GM23338 (cell line): ENCODE data around the gene AIF1L. TPM values are rescaled to one million over a fixed set of nuclear protein-coding genes. Genes with fewer than 3 reads are reported as not detected.
A peak's percentile ranks its signal among the peaks of the same experiment; 100 is the strongest.

Source experiments
- ATAC-seq: fragments of 200-7000 bp; cut with Tn5 transposase; 3 replicates; pipeline ENCODE4 v1.9.1; 2020
- DNase-seq: peaks from one replicate; pipeline ENCODE4 v3.0.0-alpha.2; 2015; ENCODE audit warnings: low spot score
- H2AFZ ChIP-seq: fragments of 200-600 bp; sonication (generic); 2 replicates; pipeline ENCODE4 v1.8.0; 2016; ENCODE audit warnings: antibody characterized with exemption, mild to moderate bottlenecking, moderate library complexity
- H3F3A ChIP-seq: fragments of 200-600 bp; sonication (generic); replicated peaks from 2 replicates; pipeline ENCODE4 v1.8.0; 2017; ENCODE audit warnings: antibody characterized with exemption, mixed run types, low read depth
- H3K27ac ChIP-seq: fragments of 200-600 bp; sonication (generic); 2 replicates; pipeline ENCODE4 v1.6.1; 2016; ENCODE audit warnings: low read depth
- H3K27me3 ChIP-seq: fragments of 200-600 bp; sonication (generic); 2 replicates; pipeline ENCODE4 v1.8.0; 2016; ENCODE audit warnings: mild to moderate bottlenecking, mixed run types, moderate library complexity; ENCODE audit not compliant: insufficient read depth
- H3K36me3 ChIP-seq: fragments of 200-600 bp; sonication (generic); 2 replicates; pipeline ENCODE4 v1.8.0; 2016; ENCODE audit warnings: mild to moderate bottlenecking; ENCODE audit not compliant: insufficient read depth
- H3K4me1 ChIP-seq: fragments of 200-600 bp; sonication (generic); 2 replicates; pipeline ENCODE4 v1.8.0; 2016; ENCODE audit warnings: mild to moderate bottlenecking, moderate library complexity; ENCODE audit not compliant: insufficient read depth
- H3K4me2 ChIP-seq: fragments of 200-600 bp; sonication (generic); 2 replicates; pipeline ENCODE4 v1.7.1; 2017; ENCODE audit warnings: mixed run types
- H3K4me3 ChIP-seq: fragments of 200-600 bp; sonication (generic); 2 replicates; pipeline ENCODE4 v1.6.1; 2016; ENCODE audit warnings: mixed run types
- H3K79me2 ChIP-seq: fragments of 200-600 bp; sonication (generic); replicated peaks from 2 replicates; pipeline ENCODE4 v1.8.0; 2017; ENCODE audit warnings: mild to moderate bottlenecking; ENCODE audit not compliant: insufficient read depth
- H3K9me2 ChIP-seq: fragments of 200-600 bp; sonication (generic); 2 replicates; pipeline ENCODE4 v1.8.0; 2017; ENCODE audit not compliant: insufficient read depth
- H4K20me1 ChIP-seq: fragments of 200-600 bp; sonication (generic); replicated peaks from 2 replicates; pipeline ENCODE4 v1.8.0; 2017; ENCODE audit warnings: mild to moderate bottlenecking; ENCODE audit not compliant: insufficient read depth
- H3K27ac Mint-ChIP-seq: 2 replicates; pipeline ENCODE4 v1.8.0; 2020; ENCODE audit warnings: inconsistent platforms, mild to moderate bottlenecking, moderate library complexity, mixed read lengths
- H3K27me3 Mint-ChIP-seq: 3 replicates; pipeline ENCODE4 v1.8.0; 2022; ENCODE audit warnings: low read depth, mild to moderate bottlenecking, moderate library complexity, mixed read lengths, inconsistent platforms; ENCODE audit not compliant: insufficient read depth, poor library complexity
- H3K36me3 Mint-ChIP-seq: 3 replicates; pipeline ENCODE4 v1.8.0; 2021; ENCODE audit warnings: low read depth, mild to moderate bottlenecking, inconsistent platforms, moderate library complexity, mixed read lengths
- H3K4me1 Mint-ChIP-seq: 3 replicates; pipeline ENCODE4 v1.8.0; 2020; ENCODE audit warnings: mild to moderate bottlenecking, inconsistent platforms, mixed read lengths
- H3K4me3 Mint-ChIP-seq: 3 replicates; pipeline ENCODE4 v1.8.0; 2021; ENCODE audit warnings: moderate library complexity, mild to moderate bottlenecking, inconsistent platforms, mixed read lengths
- H3K9me3 Mint-ChIP-seq: 3 replicates; pipeline ENCODE4 v1.8.0; 2020; ENCODE audit warnings: moderate library complexity, mild to moderate bottlenecking, inconsistent platforms, mixed read lengths
- NANOG ChIP-seq: IDR thresholded peaks from 2 replicates; pipeline ENCODE4 v1.6.1; 2016; ENCODE audit warnings: antibody characterized with exemption, borderline replicate concordance
- POLR2AphosphoS5 ChIP-seq: IDR thresholded peaks from 2 replicates; pipeline ENCODE4 v1.6.1; 2016; ENCODE audit warnings: antibody characterized with exemption, low read depth
- STAT1 ChIP-seq: IDR thresholded peaks from one replicate; pipeline ENCODE4 v1.6.1; 2016; ENCODE audit warnings: antibody characterized with exemption; ENCODE audit not compliant: unreplicated experiment
- long read RNA-seq: library from polyadenylated mRNA; unstranded; transcript quantifications from one replicate; pipeline ENCODE4 v2.0.0, GENCODE V29; 2020; ENCODE audit not compliant: unreplicated experiment
- polyA plus RNA-seq: library from polyadenylated mRNA; unstranded; fragments of >200 nt; fragmentation: Nextera tagmentation; extraction: Ambion mirVana; gene quantifications from 2 replicates; pipeline ENCODE4 v1.2.1, GENCODE V29; 2016
- total RNA-seq: library from RNA; depleted of rRNA; stranded (reverse); fragments of >200 nt; shearing (Covaris generic); gene quantifications from 2 replicates; pipeline ENCODE4 v1.2.3, GENCODE V29; 2014; rRNA removed
- TF ChIP-seq, protein P1 (sequence below), 2 experiments: fragments of 200-600 bp in 1 of 2; sonication (generic) in 1 of 2; conservative IDR thresholded peaks; 2 replicates each; pipeline versions ENCODE4 v1.5.1 to v1.6.1; 2016 to 2017; ENCODE audit warnings: antibody characterized with exemption in 2 of 2, low read depth in 2 of 2, mild to moderate bottlenecking in 2 of 2, moderate library complexity in 1 of 2

AIF1L gene
- total RNA-seq (82.6 and 87.8 TPM in 2 replicates), polyA plus RNA-seq (75.8 and 76.4 TPM in 2 replicates)
- long read RNA-seq, transcript AIF1L-201 (6 exons, 3,364 nt) = major isoform, 93 of 115 reads
- long read RNA-seq, transcript AIF1L-208 (6 exons, 3,398 nt) = minor isoform, 5 of 115 reads
- long read RNA-seq, partial matches to known transcripts = 10 of 115 reads
- long read RNA-seq, other reads (novel, unspliced or antisense) = 7 of 115 reads

DNA sequence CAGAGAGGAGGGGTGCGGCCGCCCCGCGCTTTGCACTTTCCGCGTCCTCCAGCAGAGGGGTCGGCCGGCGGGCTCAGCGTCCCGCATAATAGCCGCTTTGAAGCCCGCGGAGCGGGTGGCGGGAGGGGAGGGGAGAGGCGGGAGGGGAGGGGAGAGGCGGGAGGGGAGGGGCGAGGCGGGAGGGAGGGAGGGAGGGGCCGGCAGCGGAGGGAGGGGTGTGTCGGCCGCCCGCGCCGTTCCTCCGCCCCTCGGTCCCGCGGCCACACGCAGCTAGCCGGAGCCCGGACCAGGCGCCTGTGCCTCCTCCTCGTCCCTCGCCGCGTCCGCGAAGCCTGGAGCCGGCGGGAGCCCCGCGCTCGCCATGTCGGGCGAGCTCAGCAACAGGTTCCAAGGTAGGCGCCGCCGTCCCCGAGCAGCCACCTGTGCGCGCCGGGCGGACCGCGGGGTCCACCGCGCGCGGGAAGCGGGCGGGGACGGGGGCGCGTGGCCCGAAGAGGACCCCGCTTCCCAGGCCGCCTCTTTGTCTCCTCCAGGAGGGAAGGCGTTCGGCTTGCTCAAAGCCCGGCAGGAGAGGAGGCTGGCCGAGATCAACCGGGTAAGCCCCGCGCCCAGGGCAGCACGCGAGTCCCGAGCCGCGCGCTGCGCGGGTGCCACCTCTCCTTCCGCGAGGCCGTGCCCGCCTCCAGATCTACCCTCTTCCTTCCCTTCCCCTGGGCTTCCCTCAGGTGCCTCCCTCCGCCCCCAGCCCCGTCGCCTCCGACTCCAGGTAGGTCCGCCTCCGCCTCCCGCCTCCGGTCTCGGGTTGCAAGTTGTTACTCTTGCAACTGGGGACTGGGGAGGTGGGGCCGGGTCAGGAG, at the start of gene AIF1L:
AIF1L (plus strand) TSS at position 263 of the 857 bp plus-strand sequence; CDS start at position 362, 99 bp downstream.
- peaks cover 38% of the 10 kb centered on the region for H3K4me1 ChIP-seq
- H3K79me2 ChIP-seq = peaks cover 20% of the 10 kb centered on the region
- peak within 1 kb of the TSS; percentile 85 for H3K4me3 ChIP-seq
- H3K9me2 ChIP-seq = no peaks in the 10 kb centered on the region
- H3K27ac ChIP-seq = peak within 1 kb of the TSS; percentile 88
- peak; percentile 76 for TF ChIP-seq POLR2AphosphoS5
- TF ChIP-seq, protein P1, sequence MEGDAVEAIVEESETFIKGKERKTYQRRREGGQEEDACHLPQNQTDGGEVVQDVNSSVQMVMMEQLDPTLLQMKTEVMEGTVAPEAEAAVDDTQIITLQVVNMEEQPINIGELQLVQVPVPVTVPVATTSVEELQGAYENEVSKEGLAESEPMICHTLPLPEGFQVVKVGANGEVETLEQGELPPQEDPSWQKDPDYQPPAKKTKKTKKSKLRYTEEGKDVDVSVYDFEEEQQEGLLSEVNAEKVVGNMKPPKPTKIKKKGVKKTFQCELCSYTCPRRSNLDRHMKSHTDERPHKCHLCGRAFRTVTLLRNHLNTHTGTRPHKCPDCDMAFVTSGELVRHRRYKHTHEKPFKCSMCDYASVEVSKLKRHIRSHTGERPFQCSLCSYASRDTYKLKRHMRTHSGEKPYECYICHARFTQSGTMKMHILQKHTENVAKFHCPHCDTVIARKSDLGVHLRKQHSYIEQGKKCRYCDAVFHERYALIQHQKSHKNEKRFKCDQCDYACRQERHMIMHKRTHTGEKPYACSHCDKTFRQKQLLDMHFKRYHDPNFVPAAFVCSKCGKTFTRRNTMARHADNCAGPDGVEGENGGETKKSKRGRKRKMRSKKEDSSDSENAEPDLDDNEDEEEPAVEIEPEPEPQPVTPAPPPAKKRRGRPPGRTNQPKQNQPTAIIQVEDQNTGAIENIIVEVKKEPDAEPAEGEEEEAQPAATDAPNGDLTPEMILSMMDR (conservative IDR thresholded peaks at IDR 0.05; ENCODE audit: low read depth in 2 of 2) = peak; percentile 18 to 24; a peak in 1 of 4 replicates
- TF ChIP-seq STAT1 = no peak
- TF ChIP-seq NANOG = no peak
- peak within 1 kb of the TSS; percentile 69; the same call in 1 of the 2 replicates for H3K27ac Mint-ChIP-seq
- H3K27me3 ChIP-seq = no peaks in the 10 kb centered on the region
- H3K9me3 Mint-ChIP-seq = no peaks in the 10 kb centered on the region
- peak within 1 kb of the TSS; percentile 81 for H3K4me2 ChIP-seq
- H2AFZ ChIP-seq = peak within 1 kb of the TSS; percentile 80; the same call in 1 of the 2 replicates
- peak; percentile 76 for ATAC-seq
- no peaks in the 10 kb centered on the region for H3K36me3 ChIP-seq
- peaks cover 12% of the 10 kb centered on the region for H3K27me3 Mint-ChIP-seq
- peaks cover 34% of the 10 kb centered on the region for H3K36me3 Mint-ChIP-seq
- peaks cover 45% of the 10 kb centered on the region for H3K4me1 Mint-ChIP-seq
- H4K20me1 ChIP-seq = no peaks in the 10 kb centered on the region; the same call in 1 of the 2 replicates
- peaks cover 9% of the 10 kb centered on the region; the same call in 1 of the 2 replicates for H3F3A ChIP-seq
- DNase-seq = peak; percentile 96
- peak within 1 kb of the TSS; percentile 75 for H3K4me3 Mint-ChIP-seq

DNA sequence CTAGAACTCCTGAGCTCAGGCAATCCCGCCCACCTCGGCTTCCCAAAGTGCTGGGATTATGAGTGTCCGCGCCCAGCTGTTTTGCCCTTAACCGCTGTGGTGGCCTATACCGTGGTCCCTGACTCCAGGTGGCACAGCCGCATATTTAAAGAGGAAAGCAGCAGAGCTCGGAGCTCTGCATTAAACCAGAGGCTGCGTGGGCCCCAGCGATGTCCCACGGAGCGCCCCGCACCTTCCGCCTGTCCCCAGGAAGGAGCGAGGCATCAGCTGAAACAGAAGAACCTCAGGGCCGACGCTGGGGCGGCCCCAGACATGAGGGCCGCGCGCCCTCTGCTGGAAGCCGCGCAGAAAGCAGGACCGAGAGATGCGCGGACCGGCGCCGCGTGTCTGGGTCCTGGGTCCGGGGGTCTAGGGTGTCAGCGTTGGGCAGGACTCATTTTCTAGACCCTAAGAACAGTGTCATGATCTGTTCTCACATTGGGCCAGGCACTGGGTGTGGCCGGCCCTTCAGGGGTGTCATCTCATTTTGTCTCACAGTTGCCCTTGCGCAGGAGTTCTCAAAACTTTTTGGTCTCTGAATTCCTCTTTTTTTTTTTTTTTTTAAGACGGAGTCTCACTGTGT, 49.6 kb upstream of the AIF1L start:
- no peaks in the 10 kb centered on the region for H3K27me3 Mint-ChIP-seq
- no peak for TF ChIP-seq POLR2AphosphoS5
- no peak for TF ChIP-seq STAT1
- TF ChIP-seq, protein P1 (conservative IDR thresholded peaks at IDR 0.05; ENCODE audit: low read depth in 2 of 2) = peak; percentile 82 to 93
- Histone ChIP-seq H3K4me2 (0 out of 2 replicates have a peak overlapping the region, but pooled peaks have one; percentile 48), H3K79me2 (no peaks in the 10 kb centered on the region), H3K36me3 (no peaks in the 10 kb centered on the region), H3F3A (no peaks in the 10 kb centered on the region), H3K4me1 (no peaks in the 10 kb centered on the region), H4K20me1 (no peaks in the 10 kb centered on the region), H3K9me2 (no peaks in the 10 kb centered on the region), H3K27ac (no peak overlapping the region), H2AFZ (no peak overlapping the region), H3K27me3 (no peaks in the 10 kb centered on the region), H3K4me3 (no peak overlapping the region)
- DNase-seq (peak; percentile 92), ATAC-seq (peak; percentile 96)
- H3K4me3 Mint-ChIP-seq = no peak overlapping the region; the same call in 2 of the 3 replicates
- peaks cover 6% of the 10 kb centered on the region for H3K36me3 Mint-ChIP-seq
- no peaks in the 10 kb centered on the region for H3K4me1 Mint-ChIP-seq
- H3K9me3 Mint-ChIP-seq = no peaks in the 10 kb centered on the region; the same call in 2 of the 3 replicates
- H3K27ac Mint-ChIP-seq = no peak overlapping the region
